GM13977 (cell line): ENCODE results near the gene NUTM2G.
"Not testable (repeated sequence)": the region's sequence is repeated elsewhere in the genome, so short reads cannot be mapped to it uniquely, and the experiment has no call there.

ENCODE experiments used
- DNase-seq: peaks from one replicate; pipeline ENCODE4 v3.0.0; 2012; ENCODE audit warnings: low spot score
- CTCF ChIP-seq: IDR thresholded peaks from 2 replicates; pipeline ENCODE4 v1.5.1; 2012; ENCODE audit warnings: mild to moderate bottlenecking, control low read depth; ENCODE audit not compliant: insufficient read depth; ENCODE audit errors: extremely low read depth, missing control alignments
- in situ Hi-C: fragments of 300-500 bp; cut with MboI; formaldehyde crosslinking; loops from one replicate; pipeline ENCODE4 v1.12.0; 2022; ENCODE audit warnings: low sequenced_read_pairs, low pct_unique_long_range_greater_than_20kb, mixed read lengths, inconsistent platforms; ENCODE audit not compliant: unreplicated experiment

Gene NUTM2G

GRCh38 chr9:96928543-96928942 is at the start of gene NUTM2G:
TSS of gene NUTM2G (plus strand) at chr9:96928843. CDS start at chr9:96929025, 182 bp downstream.
- DNase-seq, in situ Hi-C loops: not testable (repeated sequence)

- no peak for TF ChIP-seq CTCF
- DNase-seq: no peak
- in situ Hi-C loops: no loop called here
Observed at GRCh38 chr9:96883922-96884321, 44.7 kb upstream of the NUTM2G start.

- DNase-seq: no peak
- no peak for TF ChIP-seq CTCF
- in situ Hi-C loops: no loop called here
Observed at GRCh38 chr9:96884443-96884842, 44.2 kb upstream of the NUTM2G start.

GRCh38 chr9:96885424-96885823 is 43.2 kb upstream of the NUTM2G start:
- in situ Hi-C loops: no loop called here
- TF ChIP-seq CTCF: no peak
- no peak for DNase-seq

- no peak for DNase-seq
- TF ChIP-seq CTCF: no peak
- in situ Hi-C loops: no loop called here
Observed at GRCh38 chr9:96888591-96888990, 40.1 kb upstream of the NUTM2G start.

GRCh38 chr9:96892131-96892530 is 36.5 kb upstream of the NUTM2G start:
- in situ Hi-C loops: no loop called here
- DNase-seq: no peak
- TF ChIP-seq CTCF: no peak

- in situ Hi-C loops, DNase-seq: not testable (repeated sequence)
Observed at GRCh38 chr9:96900010-96900409, 28.6 kb upstream of the NUTM2G start.

GRCh38 chr9:96904947-96905722 is 23.5 kb upstream of the NUTM2G start:
- in situ Hi-C loops, DNase-seq: not testable (repeated sequence)

GRCh38 chr9:96908479-96908878 is 20.2 kb upstream of the NUTM2G start:
- DNase-seq, in situ Hi-C loops: not testable (repeated sequence)

GRCh38 chr9:96915539-96915938 is 13.1 kb upstream of the NUTM2G start:
- DNase-seq, in situ Hi-C loops: not testable (repeated sequence)

- DNase-seq, in situ Hi-C loops: not testable (repeated sequence)
Observed at GRCh38 chr9:96916531-96916930, 12.1 kb upstream of the NUTM2G start.

- DNase-seq, in situ Hi-C loops: not testable (repeated sequence)
Observed at GRCh38 chr9:96918550-96918949, 10.1 kb upstream of the NUTM2G start.
